Naive thymus-derived CD4-positive, alpha-beta T cell (primary cell): ENCODE data around the gene HIKESHI. TPM values are rescaled to one million over a fixed set of nuclear protein-coding genes. Genes with fewer than 3 reads are reported as not detected.

Experiments
- ATAC-seq: fragments of 150-1000 bp; cut with Tn5 transposase; 2 replicates; pipeline ENCODE4 v1.10.0; 2021; ENCODE audit warnings: mild to moderate bottlenecking, moderate library complexity
- CTCF ChIA-PET: fragments of 350-600 bp; sonication (Branson Sonifier 250); formaldehyde crosslinking; loops from one replicate; lab custom pipeline; 2021; ENCODE audit warnings: antibody characterized with exemption; lab: Charles Lee
- POLR2A ChIA-PET: fragments of 350-600 bp; sonication (Branson Sonifier 250); formaldehyde crosslinking; loops from one replicate; lab custom pipeline; 2021; ENCODE audit warnings: antibody characterized with exemption, inconsistent platforms; lab: Charles Lee
- DNase-seq, 9 donors: peaks; one replicate each; pipeline versions ENCODE4 v3.0.0 to v3.0.0-alpha.2; 2020 to 2022; ENCODE audit warnings: mixed read lengths in 1 of 9
- H3K27ac ChIP-seq: one replicate; pipeline ENCODE4 v1.7.0; 2013; ENCODE audit warnings: mild to moderate bottlenecking, low read depth, low read length, moderate library complexity
- H3K27me3 ChIP-seq, 2 donors: one replicate each; pipeline ENCODE4 v1.7.0; 2013; ENCODE audit warnings: low read length in 2 of 2, mild to moderate bottlenecking in 2 of 2, moderate library complexity in 2 of 2; ENCODE audit not compliant: control insufficient read depth in 2 of 2, insufficient read depth in 2 of 2
- H3K36me3 ChIP-seq, 3 experiments: 1 replicate in 2 of 3; 2 replicates in 1 of 3; pipeline ENCODE4 v1.7.0; 2013; ENCODE audit warnings: low read length in 3 of 3, mild to moderate bottlenecking in 3 of 3, moderate library complexity in 1 of 3; ENCODE audit not compliant: insufficient read depth in 3 of 3, control insufficient read depth in 2 of 3
- H3K4me1 ChIP-seq, 2 donors: one replicate each; pipeline ENCODE4 v1.7.0; 2013; ENCODE audit warnings: low read length in 2 of 2, mild to moderate bottlenecking in 2 of 2, moderate library complexity in 1 of 2; ENCODE audit not compliant: control insufficient read depth in 2 of 2, insufficient read depth in 2 of 2
- H3K4me3 ChIP-seq: 2 replicates; pipeline ENCODE4 v1.7.0; 2013; ENCODE audit warnings: mild to moderate bottlenecking, low read length
- H3K9me3 ChIP-seq, 3 experiments: 1 replicate in 2 of 3; 2 replicates in 1 of 3; pipeline ENCODE4 v1.7.0; 2013; ENCODE audit warnings: low read length in 3 of 3; ENCODE audit not compliant: control insufficient read depth in 2 of 3
- H3K27ac Mint-ChIP-seq, 9 donors: one replicate each; pipeline ENCODE4 v1.8.0; 2020 to 2022; ENCODE audit warnings: mixed read lengths in 9 of 9, mild to moderate bottlenecking in 8 of 9, moderate library complexity in 5 of 9, inconsistent platforms in 2 of 9
- H3K27me3 Mint-ChIP-seq, 5 donors: one replicate each; pipeline ENCODE4 v1.8.0; 2021 to 2022; ENCODE audit warnings: mixed read lengths in 5 of 5, mild to moderate bottlenecking in 1 of 5
- H3K36me3 Mint-ChIP-seq, 5 donors: one replicate each; pipeline ENCODE4 v1.8.0; 2020 to 2022; ENCODE audit warnings: mixed read lengths in 5 of 5, mild to moderate bottlenecking in 3 of 5, inconsistent platforms in 1 of 5
- H3K4me1 Mint-ChIP-seq, 7 donors: one replicate each; pipeline ENCODE4 v1.8.0; 2020 to 2022; ENCODE audit warnings: mixed read lengths in 7 of 7, mild to moderate bottlenecking in 3 of 7, inconsistent platforms in 1 of 7
- H3K4me3 Mint-ChIP-seq, 10 donors: one replicate each; pipeline ENCODE4 v1.8.0; 2020 to 2022; ENCODE audit warnings: mild to moderate bottlenecking in 10 of 10, mixed read lengths in 10 of 10, moderate library complexity in 6 of 10, inconsistent platforms in 2 of 10
- H3K9me3 Mint-ChIP-seq, 11 donors: one replicate each; pipeline ENCODE4 v1.8.0; 2020 to 2022; ENCODE audit warnings: mixed read lengths in 11 of 11, mild to moderate bottlenecking in 4 of 11, inconsistent platforms in 1 of 11, moderate library complexity in 1 of 11
- intact Hi-C, 2 donors: fragments of 100-400 bp; cut with micrococcal nuclease; formaldehyde crosslinking; loops; one replicate each; pipeline ENCODE4 v1.15.1; 2023
- polyA plus RNA-seq, 2 donors: library from polyadenylated mRNA; unstranded; fragments of 300-500 nt; fragmentation: Illumina TruSeq; gene quantifications; one replicate each; pipeline ENCODE4 v1.2.3, GENCODE V29; 2021
- total RNA-seq, 6 experiments: library from RNA in 5 of 6; stranded (reverse) in 5 of 6; gene quantifications; 1 replicate in 5 of 6; 2 replicates in 1 of 6; pipeline ENCODE4 v1.2.3 and lab custom pipeline; 2021 to 2026

HIKESHI gene
- total and polyA plus RNA-seq, 7 experiments from 2014 or later, result 16.7 to 88.7 (median 31.6) TPM

GRCh38 chr11:86275493-86276370 lies 26.3 kb upstream of the HIKESHI start:
- ChIA-PET POLR2A (no interaction called here), CTCF (no interaction called here)
- DNase-seq, result no peak
- Mint-ChIP-seq H3K4me3 (no peak overlapping the region), H3K4me1 (peaks cover 10 to 44% (median 28%) of the 10 kb centered on the region in 7 donors), H3K27me3 (no peaks in the 10 kb centered on the region), H3K36me3 (peaks cover 21 to 68% (median 48%) of the 10 kb centered on the region in 5 donors), H3K9me3 (peaks cover 0 to 5% (median 0%) of the 10 kb centered on the region in 11 donors), H3K27ac (peak overlapping the region in 3 of 9 donors; percentile 6 to 69 (median 36))
- H3K36me3 ChIP-seq, result peaks cover 6 to 28% (median 20%) of the 10 kb centered on the region in 3 experiments
- intact Hi-C loops, result no loop called here
- H3K4me3 ChIP-seq, result no peak overlapping the region
- ATAC-seq, result no peak
- no peaks in the 10 kb centered on the region for H3K4me1 ChIP-seq
- H3K9me3 ChIP-seq, result no peaks in the 10 kb centered on the region
- H3K27me3 ChIP-seq, result no peaks in the 10 kb centered on the region
- no peak overlapping the region for H3K27ac ChIP-seq

GRCh38 chr11:86277741-86278140 lies 24.3 kb upstream of the HIKESHI start:
- peaks cover 6 to 27% (median 20%) of the 10 kb centered on the region in 3 experiments for H3K36me3 ChIP-seq
- no peaks in the 10 kb centered on the region for H3K27me3 ChIP-seq
- peaks cover 21 to 63% (median 44%) of the 10 kb centered on the region in 5 donors for H3K36me3 Mint-ChIP-seq
- no peak for ATAC-seq
- peaks cover 10 to 30% (median 15%) of the 10 kb centered on the region in 7 donors for H3K4me1 Mint-ChIP-seq
- H3K27ac ChIP-seq, result no peak overlapping the region
- intact Hi-C loops, result no loop called here
- no peak overlapping the region for H3K27ac Mint-ChIP-seq
- ChIA-PET CTCF (no interaction called here), POLR2A (no interaction called here)
- H3K4me3 ChIP-seq, result no peak overlapping the region
- H3K9me3 ChIP-seq, result no peaks in the 10 kb centered on the region
- H3K4me1 ChIP-seq, result no peaks in the 10 kb centered on the region
- peaks cover 0 to 5% (median 0%) of the 10 kb centered on the region in 11 donors for H3K9me3 Mint-ChIP-seq
- H3K27me3 Mint-ChIP-seq, result no peaks in the 10 kb centered on the region
- no peak for DNase-seq
- H3K4me3 Mint-ChIP-seq, result no peak overlapping the region

- H3K27ac Mint-ChIP-seq, result no peak overlapping the region
- intact Hi-C loops, result no loop called here
- no peak overlapping the region for H3K4me3 ChIP-seq
- H3K27me3 Mint-ChIP-seq, result no peaks in the 10 kb centered on the region
- H3K4me1 ChIP-seq, result no peaks in the 10 kb centered on the region
- no peak for ATAC-seq
- peaks cover 6 to 23% (median 20%) of the 10 kb centered on the region in 3 experiments for H3K36me3 ChIP-seq
- no peaks in the 10 kb centered on the region for H3K27me3 ChIP-seq
- H3K9me3 ChIP-seq, result no peaks in the 10 kb centered on the region
- peaks cover 21 to 60% (median 44%) of the 10 kb centered on the region in 5 donors for H3K36me3 Mint-ChIP-seq
- H3K9me3 Mint-ChIP-seq, result peaks cover 0 to 5% (median 0%) of the 10 kb centered on the region in 11 donors
- no peak for DNase-seq
- no peak overlapping the region for H3K27ac ChIP-seq
- H3K4me3 Mint-ChIP-seq, result no peak overlapping the region
- peaks cover 8 to 31% (median 15%) of the 10 kb centered on the region in 7 donors for H3K4me1 Mint-ChIP-seq
- ChIA-PET POLR2A (no interaction called here), CTCF (no interaction called here)
Measured at GRCh38 chr11:86278226-86278625, 23.8 kb upstream of the HIKESHI start.

- H3K27ac Mint-ChIP-seq, result peak overlapping the region in 1 of 9 donors; percentile 27
- Histone ChIP-seq H3K4me1 (no peaks in the 10 kb centered on the region), H3K27me3 (no peaks in the 10 kb centered on the region), H3K27ac (no peak overlapping the region), H3K4me3 (no peak overlapping the region), H3K9me3 (no peaks in the 10 kb centered on the region), H3K36me3 (peaks cover 6 to 28% (median 20%) of the 10 kb centered on the region in 3 experiments)
- no peak overlapping the region for H3K4me3 Mint-ChIP-seq
- no peak for ATAC-seq
- no peaks in the 10 kb centered on the region for H3K27me3 Mint-ChIP-seq
- CTCF ChIA-PET, result no interaction called here
- intact Hi-C loops, result no loop called here
- H3K9me3 Mint-ChIP-seq, result peaks cover 0 to 5% (median 0%) of the 10 kb centered on the region in 11 donors
- H3K36me3 Mint-ChIP-seq, result peaks cover 21 to 59% (median 44%) of the 10 kb centered on the region in 5 donors
- peaks cover 2 to 32% (median 10%) of the 10 kb centered on the region in 7 donors for H3K4me1 Mint-ChIP-seq
- no peak for DNase-seq
- POLR2A ChIA-PET, result interaction anchor here (0.6 kb wide), 1 partner anchor 651 kb away, joined by 3 read pairs; the partner anchor contains the start of gene TMEM126B
Measured at GRCh38 chr11:86279747-86280146, 22.3 kb upstream of the HIKESHI start.

GRCh38 chr11:86287468-86287796 lies 14.6 kb upstream of the HIKESHI start:
- no peaks in the 10 kb centered on the region for H3K9me3 ChIP-seq
- H3K4me3 Mint-ChIP-seq, result peak overlapping the region in 1 of 10 donors; percentile 72
- ChIA-PET POLR2A (no interaction called here), CTCF (no interaction called here)
- peaks cover 0 to 17% of the 10 kb centered on the region in 2 donors for H3K4me1 ChIP-seq
- ATAC-seq (no peak), DNase-seq (no peak)
- no peaks in the 10 kb centered on the region for H3K27me3 ChIP-seq
- H3K4me1 Mint-ChIP-seq, result peaks cover 5 to 53% (median 11%) of the 10 kb centered on the region in 7 donors
- H3K36me3 Mint-ChIP-seq, result peaks cover 0 to 20% (median 0%) of the 10 kb centered on the region in 5 donors
- no peaks in the 10 kb centered on the region for H3K9me3 Mint-ChIP-seq
- peaks cover 0 to 5% (median 0%) of the 10 kb centered on the region in 3 experiments for H3K36me3 ChIP-seq
- H3K27me3 Mint-ChIP-seq, result no peaks in the 10 kb centered on the region
- no peak overlapping the region for H3K27ac ChIP-seq
- intact Hi-C loops, result loop anchor here in 1 of 2 donors (1.0 to 5.0 kb wide), 4 partner anchors 42 to 460 kb away; no protein-coding TSS in a partner anchor
- H3K4me3 ChIP-seq, result no peak overlapping the region
- H3K27ac Mint-ChIP-seq, result peak overlapping the region in 4 of 9 donors; percentile 6 to 86 (median 42)

GRCh38 chr11:86288776-86289507 lies 13.1 kb upstream of the HIKESHI start:
- H3K27ac ChIP-seq, result no peak overlapping the region
- POLR2A ChIA-PET, result interaction anchor here (0.7 to 1.0 kb wide), 2 partner anchors 214 to 274 kb away, joined by 3 to 4 read pairs; no protein-coding TSS in a partner anchor
- Mint-ChIP-seq H3K9me3 (no peaks in the 10 kb centered on the region), H3K4me1 (peaks cover 5 to 56% (median 11%) of the 10 kb centered on the region in 7 donors), H3K36me3 (peaks cover 0 to 13% (median 0%) of the 10 kb centered on the region in 5 donors), H3K27ac (peak overlapping the region in 3 of 9 donors; percentile 10 to 38 (median 11)), H3K27me3 (no peaks in the 10 kb centered on the region), H3K4me3 (no peak overlapping the region)
- peaks cover 0 to 5% (median 0%) of the 10 kb centered on the region in 3 experiments for H3K36me3 ChIP-seq
- ATAC-seq, result no peak
- DNase-seq, result no peak
- H3K4me1 ChIP-seq, result peaks cover 0 to 27% of the 10 kb centered on the region in 2 donors
- intact Hi-C loops, result loop anchor here in 1 of 2 donors (5.0 kb wide), 1 partner anchor 87 kb away; no protein-coding TSS in a partner anchor
- no peak overlapping the region for H3K4me3 ChIP-seq
- CTCF ChIA-PET, result interaction anchor here (0.9 to 1.6 kb wide), 2 partner anchors 245 to 434 kb away, joined by 3 to 4 read pairs; partner anchors contain the start of gene CCDC83
- no peaks in the 10 kb centered on the region for H3K27me3 ChIP-seq
- no peaks in the 10 kb centered on the region for H3K9me3 ChIP-seq
